Measurements from ENCODE around the gene ZC3HAV1.
"Not testable (repeated sequence)": the region's sequence is repeated elsewhere in the genome, so short reads cannot be mapped to it uniquely, and the experiment has no call there.

ZC3HAV1 gene
- total RNA-seq: 288 to 685 (median 444) reads per million in 3 experiments

GRCh38 chr7:139109188-139109982 is at the start of gene ZC3HAV1:
TSS of gene ZC3HAV1 (minus strand) at chr7:139109720. CDS start at chr7:139109331, 389 bp downstream.
- peak; percentile 92 for DNase-seq

GRCh38 chr7:139153832-139154231 is 44.3 kb upstream of the ZC3HAV1 start:
- DNase-seq: no peak

GRCh38 chr7:139152149-139152548 is 42.6 kb upstream of the ZC3HAV1 start:
- DNase-seq: no peak

- no peak for DNase-seq
Measured at GRCh38 chr7:139139150-139139549, 29.6 kb upstream of the ZC3HAV1 start.

- peak; percentile 84 for DNase-seq
Measured at GRCh38 chr7:139133335-139134139, 24.0 kb upstream of the ZC3HAV1 start.

- DNase-seq: no peak
Measured at GRCh38 chr7:139132887-139133286, 23.4 kb upstream of the ZC3HAV1 start.

- DNase-seq: no peak
Measured at GRCh38 chr7:139131601-139132041, 22.1 kb upstream of the ZC3HAV1 start.

- not testable (repeated sequence) for DNase-seq
Measured at GRCh38 chr7:139129814-139130213, 20.3 kb upstream of the ZC3HAV1 start.

- no peak for DNase-seq
Measured at GRCh38 chr7:139127648-139128047, 18.1 kb upstream of the ZC3HAV1 start.

GRCh38 chr7:139125657-139126056 is 16.1 kb upstream of the ZC3HAV1 start:
- DNase-seq: no peak

- DNase-seq: not testable (repeated sequence)
Measured at GRCh38 chr7:139124995-139125394, 15.5 kb upstream of the ZC3HAV1 start.

- no peak for DNase-seq
Measured at GRCh38 chr7:139124084-139124914, 14.8 kb upstream of the ZC3HAV1 start.

GRCh38 chr7:139119486-139119849 is 9.9 kb upstream of the ZC3HAV1 start:
- DNase-seq: no peak

GRCh38 chr7:139118805-139119485 is 9.4 kb upstream of the ZC3HAV1 start:
- no peak for DNase-seq

GRCh38 chr7:139118234-139118804 is 8.8 kb upstream of the ZC3HAV1 start:
- no peak for DNase-seq

GRCh38 chr7:139117599-139118233 is 8.2 kb upstream of the ZC3HAV1 start:
- DNase-seq: no peak

- no peak for DNase-seq
Measured at GRCh38 chr7:139116999-139117398, 7.5 kb upstream of the ZC3HAV1 start.

GRCh38 chr7:139115104-139115503 is 5.6 kb upstream of the ZC3HAV1 start:
- DNase-seq: no peak

GRCh38 chr7:139114585-139114984 is 5.1 kb upstream of the ZC3HAV1 start:
- no peak for DNase-seq

- no peak for DNase-seq
Measured at GRCh38 chr7:139114018-139114417, 4.5 kb upstream of the ZC3HAV1 start.

- DNase-seq: no peak
Measured at GRCh38 chr7:139112741-139113250, 3.3 kb upstream of the ZC3HAV1 start.
